Measurements from ENCODE around the gene ELL3. TPM values are rescaled to one million over a fixed set of nuclear protein-coding genes. Genes with fewer than 3 reads are reported as not detected.
"Not testable (repeated sequence)": the region's sequence is repeated elsewhere in the genome, so short reads cannot be mapped to it uniquely, and the experiment has no call there.

Gene ELL3
- total and polyA plus RNA-seq, 2 donors (not counting 3 experiments of a cell fraction or from before 2014, with no cell fraction given), result 3.1 to 3.6 TPM

GRCh38 chr15:43746245-43746902 lies 30.4 kb downstream of the ELL3 start, which contains the start of gene PDIA3:
Gene PDIA3 (plus strand): TSS chr15:43746438. CDS start chr15:43746540, 102 bp downstream.
- H3K36me3 ChIP-seq (ENCODE audit: control insufficient read depth in 2 of 2, extremely low read depth in 1 of 2, insufficient read depth in 2 of 2, low read length in 2 of 2); H3K9me1 ChIP-seq (replicated peaks; ENCODE audit: control insufficient read depth, extremely low read depth, insufficient read depth, low read length); H3K9me3 ChIP-seq (replicated peaks; ENCODE audit: control insufficient read depth, insufficient read depth, low read length); dilution Hi-C loops (cut with MboI; ENCODE audit: extremely low pct_ligation_motif_present, low sequenced_read_pairs); BruUV-seq (replicated peaks); H4K20me1 ChIP-seq (replicated peaks; ENCODE audit: control insufficient read depth, extremely low read depth, insufficient read depth, low read length); H3K27me3 ChIP-seq (ENCODE audit: control insufficient read depth in 2 of 2, insufficient read depth in 2 of 2, low read length in 2 of 2); POLR2A ChIA-PET; CTCF ChIA-PET; H3K4me1 ChIP-seq (ENCODE audit: control insufficient read depth, extremely low read depth, insufficient read depth, low read length): not testable (repeated sequence)
- Histone ChIP-seq H3K4me2 (ENCODE audit: insufficient read depth, low read length) (peak within 1 kb of the TSS; percentile 80), H2AFZ (ENCODE audit: low read depth, low read length) (peak within 1 kb of the TSS; percentile 89), H3K27ac (ENCODE audit: insufficient read depth, low read depth, low read length) (peak within 1 kb of the TSS; percentile 79), H3K4me3 (replicated peaks in 1 of 3; ENCODE audit: insufficient read depth in 1 of 3, low read depth in 1 of 3, low read length in 3 of 3) (peak within 1 kb of the TSS; percentile 73 to 93 (median 80)), H3K79me2 (ENCODE audit: control insufficient read depth, insufficient read depth, low read length) (peaks cover 51% of the 10 kb centered on the region), H3K9ac (replicated peaks; ENCODE audit: extremely low read depth, insufficient read depth, low read length) (peak within 1 kb of the TSS; percentile 92)
- DNase-seq (ENCODE audit: low read depth, low spot score), result peak; percentile 95
- intact Hi-C loops (cut with micrococcal nuclease), result loop anchor here (10.0 kb wide), 1 partner anchor 232 kb away; the partner anchor contains the start of gene MAP1A
- peak; percentile 80 for TF ChIP-seq POLR2A (IDR thresholded peaks at IDR 0.05; ENCODE audit: low read depth, low read length)
- peak in 1 of 2 donors; percentile 13 for TF ChIP-seq CTCF (IDR thresholded peaks at IDR 0.05; ENCODE audit: extremely low read depth in 1 of 2, insufficient read depth in 1 of 2, low read depth in 1 of 2, low read length in 2 of 2)
- peak; percentile 94 for TF ChIP-seq POLR2AphosphoS5 (IDR thresholded peaks at IDR 0.05; ENCODE audit: insufficient read depth, low read depth, low read length)
- FAIRE-seq, result peak; percentile 97

- dilution Hi-C loops (cut with MboI; ENCODE audit: extremely low pct_ligation_motif_present, low sequenced_read_pairs), result no loop called here
- ChIA-PET CTCF (no interaction called here), POLR2A (no interaction called here)
- H3K9ac ChIP-seq (replicated peaks; ENCODE audit: extremely low read depth, insufficient read depth, low read length), result no peak overlapping the region
- H3K79me2 ChIP-seq (ENCODE audit: control insufficient read depth, insufficient read depth, low read length), result no peaks in the 10 kb centered on the region
- no peak overlapping the region for H3K4me3 ChIP-seq (replicated peaks in 1 of 3; ENCODE audit: insufficient read depth in 1 of 3, low read depth in 1 of 3, low read length in 3 of 3)
- H3K9me3 ChIP-seq (replicated peaks; ENCODE audit: control insufficient read depth, insufficient read depth, low read length), result no peaks in the 10 kb centered on the region
- no peak overlapping the region for H3K27ac ChIP-seq (ENCODE audit: insufficient read depth, low read depth, low read length)
- H3K4me2 ChIP-seq (ENCODE audit: insufficient read depth, low read length), result no peak overlapping the region
- no peaks in the 10 kb centered on the region for H4K20me1 ChIP-seq (replicated peaks; ENCODE audit: control insufficient read depth, extremely low read depth, insufficient read depth, low read length)
- TF ChIP-seq POLR2AphosphoS5 (IDR thresholded peaks at IDR 0.05; ENCODE audit: insufficient read depth, low read depth, low read length), result no peak
- no peak for TF ChIP-seq CTCF (IDR thresholded peaks at IDR 0.05; ENCODE audit: extremely low read depth in 1 of 2, insufficient read depth in 1 of 2, low read depth in 1 of 2, low read length in 2 of 2)
- TF ChIP-seq FOS (IDR thresholded peaks at IDR 0.05; ENCODE audit: borderline replicate concordance, insufficient read depth, low read length), result no peak
- no peak for TF ChIP-seq MYC (IDR thresholded peaks at IDR 0.05; ENCODE audit: low read depth, low read length)
- no peak for TF ChIP-seq POLR2A (IDR thresholded peaks at IDR 0.05; ENCODE audit: low read depth, low read length)
- TF ChIP-seq EZH2 (IDR thresholded peaks at IDR 0.05; ENCODE audit: borderline replicate concordance, low read depth, low read length, severe bottlenecking), result no peak
- no peak for TF ChIP-seq JUN (IDR thresholded peaks at IDR 0.05; ENCODE audit: borderline replicate concordance, insufficient read depth, insufficient read length, low read depth)
- TF ChIP-seq MAX (IDR thresholded peaks at IDR 0.05; ENCODE audit: insufficient read depth, insufficient read length), result no peak
- no peak for TF ChIP-seq GATA2 (IDR thresholded peaks at IDR 0.05; ENCODE audit: insufficient read depth, insufficient read length, low read depth, low read length)
- BruUV-seq (replicated peaks), result no TSS peak
- H3K27me3 ChIP-seq (ENCODE audit: control insufficient read depth in 2 of 2, insufficient read depth in 2 of 2, low read length in 2 of 2), result peaks cover 3 to 4% of the 10 kb centered on the region in 2 experiments
- no peak for DNase-seq (ENCODE audit: low read depth, low spot score)
- intact Hi-C loops (cut with micrococcal nuclease), result no loop called here
- no peaks in the 10 kb centered on the region for H3K4me1 ChIP-seq (ENCODE audit: control insufficient read depth, extremely low read depth, insufficient read depth, low read length)
- no peak for FAIRE-seq
- H3K9me1 ChIP-seq (replicated peaks; ENCODE audit: control insufficient read depth, extremely low read depth, insufficient read depth, low read length), result no peaks in the 10 kb centered on the region
- no peak overlapping the region for H2AFZ ChIP-seq (ENCODE audit: low read depth, low read length)
- no peaks in the 10 kb centered on the region for H3K36me3 ChIP-seq (ENCODE audit: control insufficient read depth in 2 of 2, extremely low read depth in 1 of 2, insufficient read depth in 2 of 2, low read length in 2 of 2)
Measured at GRCh38 chr15:43735416-43735815, 41.4 kb downstream of the ELL3 start.

All from endothelial cell of umbilical vein (primary cell).